Gastroesophageal sphincter (tissue), 4 donors: Measurements from ENCODE around the gene CFD. TPM values are rescaled to one million over a fixed set of nuclear protein-coding genes. Genes with fewer than 3 reads are reported as not detected.
"Not testable (repeated sequence)": the region's sequence is repeated elsewhere in the genome, so short reads cannot be mapped to it uniquely, and the experiment has no call there.

ENCODE experiments used
- ATAC-seq: fragments of 150-250 bp; one replicate; pipeline ENCODE4 v1.9.1; 2016; ENCODE audit warnings: mild to moderate bottlenecking, moderate library complexity
- H3K27ac ChIP-seq, 4 donors: fragments of 200-600 bp; sonication (generic) in 3 of 4; 1 replicate in 3 of 4; 2 replicates in 1 of 4; pipeline ENCODE4 v1.5.1; 2016 to 2019
- H3K27me3 ChIP-seq: fragments of 200-600 bp; sonication (generic); one replicate; pipeline ENCODE4 v1.5.1; 2019
- H3K36me3 ChIP-seq, 2 donors: fragments of 200-600 bp; sonication (generic); one replicate each; pipeline ENCODE4 v1.5.1; 2019; ENCODE audit warnings: control low read depth in 1 of 2
- H3K4me1 ChIP-seq, 3 donors: fragments of 200-600 bp; sonication (generic); 1 replicate in 2 of 3; 2 replicates in 1 of 3; pipeline ENCODE4 v1.5.1; 2016 to 2019; ENCODE audit warnings: control low read depth in 2 of 3
- H3K4me3 ChIP-seq, 2 donors: fragments of 200-600 bp; sonication (generic); one replicate each; pipeline ENCODE4 v1.5.1; 2019; ENCODE audit warnings: mild to moderate bottlenecking in 1 of 2, moderate library complexity in 1 of 2
- H3K9me3 ChIP-seq, 3 donors: fragments of 200-600 bp; sonication (generic); one replicate each; pipeline ENCODE4 v1.5.1; 2017 to 2019; ENCODE audit warnings: control low read depth in 2 of 3
- EP300 ChIP-seq: sonication (generic); formaldehyde crosslinking; IDR thresholded peaks from one replicate; pipeline ENCODE4 v1.6.1; 2017; ENCODE audit warnings: antibody characterized with exemption, mild to moderate bottlenecking
- POLR2A ChIP-seq, 2 donors: fragments of 450-650 bp; IDR thresholded peaks; one replicate each; pipeline ENCODE4 v1.6.1; 2017; ENCODE audit warnings: antibody characterized with exemption in 2 of 2, mild to moderate bottlenecking in 2 of 2, moderate library complexity in 1 of 2
- POLR2AphosphoS5 ChIP-seq: sonication (generic); formaldehyde crosslinking; IDR thresholded peaks from one replicate; pipeline ENCODE4 v1.6.1; 2017; ENCODE audit warnings: antibody characterized with exemption
- WGBS, 2 donors: methylation state at CpG; one replicate each; pipeline ENCODE4 v1.1.5; 2018; ENCODE audit warnings: low coverage in 1 of 2; 5-methylcytosine and 5-hydroxymethylcytosine counted together
- total RNA-seq, 4 donors: library from RNA; depleted of rRNA; stranded (reverse); fragments of >200 nt; gene quantifications; one replicate each; pipeline ENCODE4 v1.1.0, GENCODE V29; 2016
- TF ChIP-seq, protein P1 (sequence below), 4 experiments: fragments of 200-600 bp in 2 of 4; fragments of 450-650 bp in 2 of 4; sonication (generic) in 1 of 4; IDR thresholded peaks; one replicate each; pipeline ENCODE4 v1.5.1; 2017 to 2019; ENCODE audit warnings: antibody characterized with exemption in 4 of 4, mild to moderate bottlenecking in 2 of 4, moderate library complexity in 2 of 4

CFD gene
- total RNA-seq, 4 donors from 2014 or later, result 229 to 1,118 (median 654) TPM

DNA sequence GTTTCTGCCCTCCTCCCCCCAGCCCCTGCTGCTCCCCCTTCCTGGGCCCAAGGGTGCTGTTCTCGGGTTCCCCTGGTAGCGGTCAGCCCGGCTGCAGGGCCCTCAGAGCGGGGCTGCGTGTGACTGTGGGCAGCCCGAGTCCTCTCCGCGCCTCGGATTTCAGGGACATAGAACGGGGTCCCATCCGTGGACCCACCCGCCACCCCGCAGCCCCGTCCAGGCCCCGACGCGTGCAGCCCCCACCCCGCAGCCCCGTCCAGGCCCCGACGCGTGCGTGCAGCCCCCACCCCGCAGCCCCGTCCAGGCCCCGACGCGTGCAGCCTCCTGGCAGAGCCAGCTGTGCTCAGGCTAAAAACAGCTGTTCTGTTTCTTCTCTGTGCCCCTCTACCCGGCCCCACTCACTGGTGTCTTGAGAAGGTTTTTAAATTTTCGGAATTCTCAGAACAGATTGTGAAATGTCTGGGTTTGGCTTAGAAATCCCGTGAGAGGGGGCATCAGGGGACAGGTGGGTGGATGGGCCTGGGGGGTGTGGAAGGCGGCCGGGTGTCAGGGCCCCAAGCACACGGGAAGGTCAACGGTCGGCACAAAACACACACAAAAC, 24.2 kb upstream of the CFD start:
- no peaks in the 10 kb centered on the region for H3K4me1 ChIP-seq
- no peak overlapping the region for H3K27ac ChIP-seq
- H3K4me3 ChIP-seq, result no peak overlapping the region
- no peaks in the 10 kb centered on the region for H3K36me3 ChIP-seq
- peak; percentile 55 for ATAC-seq
- H3K27me3 ChIP-seq, result peaks cover 83% of the 10 kb centered on the region
- WGBS, 2 donors, result 28 to 33% methylated on average over 2 to 4 of the region's 36 CpGs
- TF ChIP-seq EP300 (no peak), POLR2A (IDR thresholded peaks at IDR 0.05) (no peak), POLR2AphosphoS5 (no peak)
- TF ChIP-seq, protein P1, sequence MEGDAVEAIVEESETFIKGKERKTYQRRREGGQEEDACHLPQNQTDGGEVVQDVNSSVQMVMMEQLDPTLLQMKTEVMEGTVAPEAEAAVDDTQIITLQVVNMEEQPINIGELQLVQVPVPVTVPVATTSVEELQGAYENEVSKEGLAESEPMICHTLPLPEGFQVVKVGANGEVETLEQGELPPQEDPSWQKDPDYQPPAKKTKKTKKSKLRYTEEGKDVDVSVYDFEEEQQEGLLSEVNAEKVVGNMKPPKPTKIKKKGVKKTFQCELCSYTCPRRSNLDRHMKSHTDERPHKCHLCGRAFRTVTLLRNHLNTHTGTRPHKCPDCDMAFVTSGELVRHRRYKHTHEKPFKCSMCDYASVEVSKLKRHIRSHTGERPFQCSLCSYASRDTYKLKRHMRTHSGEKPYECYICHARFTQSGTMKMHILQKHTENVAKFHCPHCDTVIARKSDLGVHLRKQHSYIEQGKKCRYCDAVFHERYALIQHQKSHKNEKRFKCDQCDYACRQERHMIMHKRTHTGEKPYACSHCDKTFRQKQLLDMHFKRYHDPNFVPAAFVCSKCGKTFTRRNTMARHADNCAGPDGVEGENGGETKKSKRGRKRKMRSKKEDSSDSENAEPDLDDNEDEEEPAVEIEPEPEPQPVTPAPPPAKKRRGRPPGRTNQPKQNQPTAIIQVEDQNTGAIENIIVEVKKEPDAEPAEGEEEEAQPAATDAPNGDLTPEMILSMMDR (IDR thresholded peaks at IDR 0.05), result no peak
- H3K9me3 ChIP-seq, result no peaks in the 10 kb centered on the region

GRCh38 chr19:840519-841206, 18.8 kb upstream of the CFD start, which contains the start of gene PRTN3:
Gene PRTN3, plus strand, starts transcription at chr19:840999. Its CDS starts 10 bp downstream, at chr19:841009.
- H3K4me1 ChIP-seq, result peaks cover 0 to 12% (median 10%) of the 10 kb centered on the region in 3 donors

GRCh38 chr19:842802-843179, 16.7 kb upstream of the CFD start:
- Histone ChIP-seq H3K27me3 (peaks cover 94% of the 10 kb centered on the region), H3K4me1 (peaks cover 0 to 16% (median 10%) of the 10 kb centered on the region in 3 donors)
- H3K9me3 ChIP-seq, H3K4me3 ChIP-seq, H3K36me3 ChIP-seq, H3K27ac ChIP-seq, ATAC-seq: not testable (repeated sequence)
- 66 to 83% methylated on average over 6 to 7 of the region's 7 CpGs for WGBS, 2 donors

More at GRCh38 chr19:840519-841206, 18.8 kb upstream of the CFD start, which contains the start of gene PRTN3:
- Histone ChIP-seq H3K4me3 (no peak within 1 kb of the TSS), H3K27me3 (peaks cover 91% of the 10 kb centered on the region), H3K36me3 (no peaks in the 10 kb centered on the region), H3K27ac (no peak within 1 kb of the TSS), H3K9me3 (no peaks in the 10 kb centered on the region)
- ATAC-seq, result no peak
- TF ChIP-seq, protein P1 (IDR thresholded peaks at IDR 0.05), result no peak
- TF ChIP-seq POLR2A (IDR thresholded peaks at IDR 0.05) (no peak), POLR2AphosphoS5 (no peak), EP300 (no peak)
- no CpG with 5 or more reads among the region's 24 CpGs for WGBS, 2 donors

DNA sequence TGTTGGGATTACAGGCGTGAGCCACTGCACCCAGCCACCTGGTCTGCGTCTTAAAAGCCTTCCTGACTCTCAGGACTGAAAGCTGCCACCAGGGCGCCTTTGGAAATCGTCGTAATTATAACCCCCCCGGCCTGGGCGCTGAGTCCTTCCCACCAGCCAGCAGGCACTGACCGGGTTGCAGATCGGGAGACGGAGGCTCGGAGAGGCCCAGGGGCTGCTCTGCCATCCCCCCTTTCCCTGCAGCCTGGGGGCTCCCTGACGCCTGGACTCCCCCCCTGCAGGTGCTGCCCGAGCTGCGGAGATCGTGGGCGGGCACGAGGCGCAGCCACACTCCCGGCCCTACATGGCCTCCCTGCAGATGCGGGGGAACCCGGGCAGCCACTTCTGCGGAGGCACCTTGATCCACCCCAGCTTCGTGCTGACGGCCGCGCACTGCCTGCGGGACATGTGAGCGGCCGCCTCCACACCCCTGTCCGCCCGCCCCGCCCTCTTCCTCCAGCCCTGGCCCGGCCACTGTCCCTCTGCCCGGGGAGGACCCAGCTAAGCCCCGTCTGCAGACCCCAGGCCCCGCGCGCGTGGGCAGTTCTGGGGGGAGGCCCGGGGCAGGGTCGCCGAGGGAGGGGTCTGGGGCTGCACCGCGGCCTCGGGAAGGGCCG, 16.2 kb upstream of the CFD start:
- Histone ChIP-seq H3K36me3 (no peaks in the 10 kb centered on the region), H3K9me3 (no peaks in the 10 kb centered on the region), H3K4me3 (peak overlapping the region in 1 of 2 donors; percentile 40), H3K4me1 (peaks cover 0 to 21% (median 10%) of the 10 kb centered on the region in 3 donors), H3K27ac (no peak overlapping the region), H3K27me3 (peaks cover 95% of the 10 kb centered on the region)
- peak; percentile 50 for ATAC-seq
- 3% methylated on average over 7 of the region's 46 CpGs; no CpG with 5 or more reads in 1 of the 2 donors for WGBS, 2 donors
- TF ChIP-seq EP300 (no peak), POLR2A (IDR thresholded peaks at IDR 0.05) (no peak), POLR2AphosphoS5 (no peak)
- TF ChIP-seq, protein P1 (IDR thresholded peaks at IDR 0.05), result no peak

- Histone ChIP-seq H3K9me3 (no peaks in the 10 kb centered on the region), H3K27me3 (peaks cover 94% of the 10 kb centered on the region), H3K27ac (no peak overlapping the region), H3K4me3 (peak overlapping the region in 1 of 2 donors; percentile 40), H3K4me1 (peaks cover 0 to 28% (median 10%) of the 10 kb centered on the region in 3 donors), H3K36me3 (no peaks in the 10 kb centered on the region)
- TF ChIP-seq POLR2A (IDR thresholded peaks at IDR 0.05) (no peak), POLR2AphosphoS5 (no peak), EP300 (no peak)
- TF ChIP-seq, protein P1 (IDR thresholded peaks at IDR 0.05), result no peak
- whole genome bisulfite sequencing, 2 donors, result 13 to 40% methylated on average over 2 to 4 of the region's 70 CpGs
- no peak for ATAC-seq
Measured at GRCh38 chr19:843836-844545, 15.5 kb upstream of the CFD start.
